NCI-H748 treated with DMSO at 0.1 percent for 48 hours (cell line): ENCODE measurements around the gene RNU7-1.

Source experiments
- DNase-seq: peaks from one replicate; lab custom pipeline; 2025; lab: John Stamatoyannopoulos, UW

RNU7-1 gene

GRCh38 chr12:6937481-6938352 lies 5.9 kb upstream of the RNU7-1 start:
- DNase-seq: peak; percentile 85

- DNase-seq: no peak
These were observed 5.0 kb upstream of the RNU7-1 start for GRCh38 chr12:6938353-6939190.

- no peak for DNase-seq
These were observed 4.5 kb upstream of the RNU7-1 start for GRCh38 chr12:6939191-6939540.

- DNase-seq: no peak
These were observed 2.3 kb upstream of the RNU7-1 start for GRCh38 chr12:6941267-6941666.

GRCh38 chr12:6941782-6942181 lies 1.8 kb upstream of the RNU7-1 start:
- no peak for DNase-seq

GRCh38 chr12:6942331-6942665 lies 1.3 kb upstream of the RNU7-1 start:
- no peak for DNase-seq

- peak; percentile 88 for DNase-seq
These were observed 261 bp upstream of the RNU7-1 start for GRCh38 chr12:6943389-6943721.

- DNase-seq: peak; percentile 83
These were observed 968 bp downstream of the RNU7-1 start for GRCh38 chr12:6944381-6945186.

- DNase-seq: no peak
These were observed 2.0 kb downstream of the RNU7-1 start for GRCh38 chr12:6945613-6946012.

GRCh38 chr12:6946033-6946919 lies 2.7 kb downstream of the RNU7-1 start:
- peak; percentile 81 for DNase-seq

GRCh38 chr12:6946920-6947374 lies 3.3 kb downstream of the RNU7-1 start:
- DNase-seq: no peak

- no peak for DNase-seq
These were observed 4.0 kb downstream of the RNU7-1 start for GRCh38 chr12:6947615-6948014.

- DNase-seq: no peak
These were observed 5.4 kb downstream of the RNU7-1 start for GRCh38 chr12:6948873-6949594.

- no peak for DNase-seq
These were observed 6.8 kb downstream of the RNU7-1 start for GRCh38 chr12:6950401-6950801.

- DNase-seq: no peak
These were observed 7.4 kb downstream of the RNU7-1 start, which contains the start of gene PTPN6 for GRCh38 chr12:6950811-6951540. TSS of gene PTPN6 (plus strand) at chr12:6951356. CDS start at chr12:6951513, 157 bp downstream.

GRCh38 chr12:6951551-6952120 lies 8.0 kb downstream of the RNU7-1 start:
- no peak for DNase-seq

- DNase-seq: no peak
These were observed 8.7 kb downstream of the RNU7-1 start for GRCh38 chr12:6952121-6952862.

GRCh38 chr12:6952863-6953441 lies 9.3 kb downstream of the RNU7-1 start:
- no peak for DNase-seq
